Gastrocnemius medialis (tissue), 4 donors: ENCODE data around the gene PRDM10.

Source experiments
- POLR2A ChIP-seq, 2 donors: fragments of 450-650 bp; IDR thresholded peaks; one replicate each; pipeline ENCODE4 v1.6.1; 2017; ENCODE audit warnings: antibody characterized with exemption in 2 of 2, mild to moderate bottlenecking in 2 of 2, moderate library complexity in 2 of 2
- TF ChIP-seq, protein P1 (sequence below), 5 experiments: fragments of 450-650 bp in 3 of 5; fragments of 200-600 bp in 2 of 5; sonication (generic) in 2 of 5; IDR thresholded peaks in 4 of 5; conservative IDR thresholded peaks in 1 of 5; 1 replicate in 4 of 5; 2 replicates in 1 of 5; pipeline ENCODE4 v1.5.1; 2016 to 2019; ENCODE audit warnings: antibody characterized with exemption in 5 of 5, mild to moderate bottlenecking in 3 of 5, moderate library complexity in 3 of 5

DNA sequence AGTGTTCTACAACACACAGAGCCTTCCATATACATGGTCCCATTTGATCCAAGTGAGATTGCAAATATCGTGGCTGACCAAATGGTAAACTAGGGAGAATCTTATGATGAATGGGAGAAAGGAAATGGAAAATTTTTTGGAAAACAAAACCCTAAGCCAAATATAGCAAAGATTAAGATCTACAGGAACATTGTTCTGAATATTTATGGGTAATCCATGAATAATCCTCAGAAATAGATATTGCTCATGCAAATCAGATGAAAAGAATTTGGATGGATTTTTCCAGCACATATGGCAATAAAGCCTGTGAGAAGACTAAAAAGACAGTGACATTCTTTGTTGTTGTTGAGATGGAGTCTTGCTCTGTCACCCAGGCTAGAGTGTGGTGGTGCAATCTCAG, 21.7 kb upstream of the PRDM10 start:
- TF ChIP-seq, protein P1, sequence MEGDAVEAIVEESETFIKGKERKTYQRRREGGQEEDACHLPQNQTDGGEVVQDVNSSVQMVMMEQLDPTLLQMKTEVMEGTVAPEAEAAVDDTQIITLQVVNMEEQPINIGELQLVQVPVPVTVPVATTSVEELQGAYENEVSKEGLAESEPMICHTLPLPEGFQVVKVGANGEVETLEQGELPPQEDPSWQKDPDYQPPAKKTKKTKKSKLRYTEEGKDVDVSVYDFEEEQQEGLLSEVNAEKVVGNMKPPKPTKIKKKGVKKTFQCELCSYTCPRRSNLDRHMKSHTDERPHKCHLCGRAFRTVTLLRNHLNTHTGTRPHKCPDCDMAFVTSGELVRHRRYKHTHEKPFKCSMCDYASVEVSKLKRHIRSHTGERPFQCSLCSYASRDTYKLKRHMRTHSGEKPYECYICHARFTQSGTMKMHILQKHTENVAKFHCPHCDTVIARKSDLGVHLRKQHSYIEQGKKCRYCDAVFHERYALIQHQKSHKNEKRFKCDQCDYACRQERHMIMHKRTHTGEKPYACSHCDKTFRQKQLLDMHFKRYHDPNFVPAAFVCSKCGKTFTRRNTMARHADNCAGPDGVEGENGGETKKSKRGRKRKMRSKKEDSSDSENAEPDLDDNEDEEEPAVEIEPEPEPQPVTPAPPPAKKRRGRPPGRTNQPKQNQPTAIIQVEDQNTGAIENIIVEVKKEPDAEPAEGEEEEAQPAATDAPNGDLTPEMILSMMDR (IDR thresholded peaks at IDR 0.05 in 4 of 5, conservative IDR thresholded peaks at IDR 0.05 in 1 of 5) = no peak
- no peak for TF ChIP-seq POLR2A (IDR thresholded peaks at IDR 0.05)
